Stimulated activated CD4-positive, alpha-beta T cell treated with anti-CD3 and anti-CD28 coated beads, Interleukin-12 subunit alpha, Interleukin-12 subunit beta, amount 100 ng/mL, for 24 hours (primary cell): ENCODE measurements around the gene COX11.

Experiments used
- DNase-seq, 2 experiments: peaks; one replicate each; pipeline ENCODE4 v3.0.0-alpha.2; 2020; ENCODE audit warnings: low read depth in 2 of 2

Gene COX11

GRCh38 chr17:54968262-54968987 lies at the start of gene COX11, which contains the start of gene STXBP4:
TSS of gene COX11 (minus strand) at chr17:54968654. CDS start at chr17:54968646, 8 bp downstream.
TSS of gene STXBP4 (plus strand) at chr17:54968765. CDS start at chr17:54986220, 17,455 bp downstream.
- peak; percentile 87 to 90 for DNase-seq

GRCh38 chr17:55005520-55005919 lies 37.1 kb upstream of the COX11 start:
- DNase-seq, result no peak

GRCh38 chr17:55004484-55004883 lies 36.0 kb upstream of the COX11 start:
- DNase-seq, result no peak

- DNase-seq, result no peak
These were observed 34.0 kb upstream of the COX11 start for GRCh38 chr17:55002458-55002857.

GRCh38 chr17:54996441-54996840 lies 28.0 kb upstream of the COX11 start:
- DNase-seq, result no peak

GRCh38 chr17:54992797-54993639 lies 24.6 kb upstream of the COX11 start:
- no peak for DNase-seq

- no peak for DNase-seq
These were observed 23.1 kb upstream of the COX11 start for GRCh38 chr17:54991567-54991966.

GRCh38 chr17:54990118-54990517 lies 21.7 kb upstream of the COX11 start:
- no peak for DNase-seq

- DNase-seq, result no peak
These were observed 17.0 kb upstream of the COX11 start for GRCh38 chr17:54985476-54985875.

- no peak for DNase-seq
These were observed 14.8 kb upstream of the COX11 start for GRCh38 chr17:54983260-54983659.

- no peak for DNase-seq
These were observed 13.9 kb upstream of the COX11 start for GRCh38 chr17:54982399-54982798.

GRCh38 chr17:54980375-54980774 lies 11.9 kb upstream of the COX11 start:
- no peak for DNase-seq

GRCh38 chr17:54979657-54980056 lies 11.2 kb upstream of the COX11 start:
- DNase-seq, result no peak

GRCh38 chr17:54977744-54978143 lies 9.3 kb upstream of the COX11 start:
- no peak for DNase-seq

- no peak for DNase-seq
These were observed 7.9 kb upstream of the COX11 start for GRCh38 chr17:54976316-54976715.

GRCh38 chr17:54974759-54975158 lies 6.3 kb upstream of the COX11 start:
- DNase-seq, result no peak

GRCh38 chr17:54972406-54973138 lies 4.1 kb upstream of the COX11 start:
- no peak for DNase-seq

GRCh38 chr17:54971901-54972300 lies 3.4 kb upstream of the COX11 start:
- DNase-seq, result no peak

- DNase-seq, result no peak
These were observed 2.7 kb upstream of the COX11 start for GRCh38 chr17:54971147-54971546.

GRCh38 chr17:54969658-54970572 lies 1.5 kb upstream of the COX11 start:
- no peak for DNase-seq

GRCh38 chr17:54968988-54969332 lies 506 bp upstream of the COX11 start:
- DNase-seq, result peak in 1 of 2 experiments; percentile 2
